ENCODE data around the gene MACF1.
"Not testable (repeated sequence)": the region's sequence is repeated elsewhere in the genome, so short reads cannot be mapped to it uniquely, and the experiment has no call there.

The MACF1 gene

DNA sequence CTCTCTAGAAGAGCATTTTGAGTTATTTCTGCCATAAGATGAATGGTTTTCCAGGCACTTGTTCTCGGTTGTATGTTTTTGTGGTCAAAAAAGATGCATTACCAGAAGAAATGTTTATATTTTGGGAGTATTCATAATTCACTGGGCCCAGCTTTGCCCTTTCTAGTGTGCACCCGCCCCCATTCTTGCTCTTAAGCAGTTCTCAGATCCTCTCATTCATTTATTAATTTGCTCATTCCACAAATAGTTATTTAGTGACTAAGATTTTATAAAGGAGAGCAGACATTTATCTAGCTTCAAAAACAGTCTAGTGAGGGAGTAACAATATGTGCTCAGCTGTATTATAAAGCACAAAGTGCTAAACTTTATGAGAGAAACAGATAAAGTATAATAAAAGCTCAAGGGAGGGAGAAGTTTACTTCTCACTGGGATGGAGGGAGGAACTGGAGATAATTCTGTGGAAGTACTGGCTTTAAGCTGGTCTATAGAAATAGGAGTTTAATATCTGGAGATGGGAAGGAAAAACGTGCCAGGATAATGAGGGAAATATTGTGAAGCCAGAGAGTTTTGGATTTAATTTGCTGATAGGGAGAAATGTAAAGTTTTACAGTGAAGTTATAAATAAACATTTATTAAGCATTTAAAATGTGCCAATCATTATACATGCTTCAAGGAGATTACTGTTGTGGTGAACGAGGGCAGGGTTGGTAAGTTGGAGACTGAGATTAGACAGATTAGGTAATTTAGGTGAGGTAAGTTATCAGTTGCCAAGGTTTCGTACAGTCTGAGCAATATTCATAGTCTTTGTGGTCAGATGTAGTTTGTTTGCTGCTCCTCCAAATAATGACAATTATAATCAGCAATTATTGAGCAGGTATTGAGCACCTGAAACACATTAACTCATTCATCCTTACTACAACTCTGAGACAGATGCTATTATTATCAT is 9.1 kb upstream of the MACF1 start:
- Histone ChIP-seq H3K27ac (ENCODE audit: insufficient read depth, low read depth, low read length, poor library complexity, severe bottlenecking) (no peak overlapping the region), H3K4me3 (ENCODE audit: insufficient read depth, low read depth, low read length) (no peak overlapping the region), H3K9me3 (ENCODE audit: control insufficient read depth, low read length) (no peaks in the 10 kb centered on the region), H3K4me1 (ENCODE audit: control insufficient read depth, insufficient read depth, low read length) (peaks cover 2% of the 10 kb centered on the region), H3K36me3 (ENCODE audit: control insufficient read depth, insufficient read depth, low read length) (no peaks in the 10 kb centered on the region), H3K27me3 (ENCODE audit: control insufficient read depth, insufficient read depth, low read length, poor library complexity, severe bottlenecking) (no peaks in the 10 kb centered on the region)
- WGBS, 2 experiments: 89 to 94% methylated on average over 4 to 5 of the region's 5 CpGs

DNA sequence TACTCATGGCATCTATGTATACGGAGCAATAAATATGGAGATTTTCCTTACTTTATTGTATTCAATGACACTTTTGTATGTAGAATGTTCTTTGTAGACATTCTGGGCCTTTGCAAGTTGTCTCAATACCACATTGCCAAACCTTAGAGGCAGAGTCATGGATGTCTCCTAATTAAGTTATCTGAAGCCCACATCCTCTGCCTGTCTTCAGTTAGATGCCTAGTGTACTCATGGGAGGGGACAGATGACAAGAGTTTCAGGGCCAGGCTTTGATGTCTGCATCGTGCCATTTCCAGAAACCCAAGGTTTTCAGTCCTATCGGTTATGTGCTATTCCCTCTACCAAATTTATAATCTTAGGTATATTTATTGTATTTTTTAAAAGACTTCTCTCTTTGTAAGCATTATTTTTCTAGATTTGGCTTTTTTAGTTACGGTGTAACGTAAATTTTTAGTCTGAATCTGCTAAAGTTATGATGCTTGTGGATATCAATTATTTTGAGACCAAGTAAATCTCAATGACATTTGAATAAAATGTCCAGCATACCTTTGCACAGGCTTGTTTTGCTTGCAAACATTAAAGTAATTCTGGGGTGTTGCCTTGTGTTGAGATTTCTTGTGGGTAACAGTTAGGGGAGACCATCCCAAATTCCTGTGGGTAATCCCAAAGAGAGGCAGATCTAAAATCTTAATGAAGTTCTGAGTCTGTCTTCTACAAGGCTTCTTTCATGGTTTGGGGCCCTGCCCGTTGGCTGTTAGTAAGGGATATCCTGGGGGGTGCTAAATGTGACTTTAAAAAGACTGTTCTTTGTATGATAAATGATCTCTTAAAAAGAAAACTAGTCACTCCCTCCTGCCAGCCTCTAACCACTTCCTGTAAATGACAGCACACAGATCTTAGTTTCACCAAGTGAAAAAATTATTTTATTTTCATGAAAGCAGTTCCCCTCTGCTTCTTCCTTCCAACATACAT is 8.0 kb upstream of the MACF1 start:
- WGBS, 2 experiments: 90% methylated on average over 4 to 5 of the region's 6 CpGs
- Histone ChIP-seq H3K27ac (ENCODE audit: insufficient read depth, low read depth, low read length, poor library complexity, severe bottlenecking) (no peak overlapping the region), H3K4me3 (ENCODE audit: insufficient read depth, low read depth, low read length) (no peak overlapping the region), H3K27me3 (ENCODE audit: control insufficient read depth, insufficient read depth, low read length, poor library complexity, severe bottlenecking) (no peaks in the 10 kb centered on the region), H3K36me3 (ENCODE audit: control insufficient read depth, insufficient read depth, low read length) (no peaks in the 10 kb centered on the region), H3K9me3 (ENCODE audit: control insufficient read depth, low read length) (no peaks in the 10 kb centered on the region), H3K4me1 (ENCODE audit: control insufficient read depth, insufficient read depth, low read length) (no peaks in the 10 kb centered on the region)

DNA sequence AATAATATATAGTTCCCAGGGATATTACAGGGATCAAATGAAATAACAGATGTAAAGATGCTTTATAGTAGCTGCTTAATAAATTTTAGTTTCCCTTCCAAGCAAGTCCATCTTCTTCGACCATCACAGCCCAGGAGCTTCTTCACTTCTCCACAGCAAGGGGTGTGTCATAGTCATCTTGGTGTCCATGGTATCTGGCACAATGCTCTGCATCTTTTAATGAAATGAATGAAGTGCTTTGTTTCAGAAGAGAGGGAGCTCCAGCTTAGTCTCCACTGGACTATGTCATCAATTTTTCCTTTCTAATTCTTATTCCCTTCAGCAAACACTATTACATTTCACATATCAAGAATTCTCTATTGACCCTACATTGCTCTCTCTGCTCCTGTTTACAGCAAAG is 4.9 kb upstream of the MACF1 start:
- WGBS, 2 experiments: 95% methylated on average over 1 of the region's 1 CpG; no CpG with 5 or more reads in 1 of the 2 experiments
- Histone ChIP-seq H3K27me3 (ENCODE audit: control insufficient read depth, insufficient read depth, low read length, poor library complexity, severe bottlenecking) (no peaks in the 10 kb centered on the region), H3K36me3 (ENCODE audit: control insufficient read depth, insufficient read depth, low read length) (no peaks in the 10 kb centered on the region), H3K9me3 (ENCODE audit: control insufficient read depth, low read length) (no peaks in the 10 kb centered on the region), H3K27ac (ENCODE audit: insufficient read depth, low read depth, low read length, poor library complexity, severe bottlenecking) (no peak overlapping the region), H3K4me3 (ENCODE audit: insufficient read depth, low read depth, low read length) (no peak overlapping the region), H3K4me1 (ENCODE audit: control insufficient read depth, insufficient read depth, low read length) (peaks cover 9% of the 10 kb centered on the region)

DNA sequence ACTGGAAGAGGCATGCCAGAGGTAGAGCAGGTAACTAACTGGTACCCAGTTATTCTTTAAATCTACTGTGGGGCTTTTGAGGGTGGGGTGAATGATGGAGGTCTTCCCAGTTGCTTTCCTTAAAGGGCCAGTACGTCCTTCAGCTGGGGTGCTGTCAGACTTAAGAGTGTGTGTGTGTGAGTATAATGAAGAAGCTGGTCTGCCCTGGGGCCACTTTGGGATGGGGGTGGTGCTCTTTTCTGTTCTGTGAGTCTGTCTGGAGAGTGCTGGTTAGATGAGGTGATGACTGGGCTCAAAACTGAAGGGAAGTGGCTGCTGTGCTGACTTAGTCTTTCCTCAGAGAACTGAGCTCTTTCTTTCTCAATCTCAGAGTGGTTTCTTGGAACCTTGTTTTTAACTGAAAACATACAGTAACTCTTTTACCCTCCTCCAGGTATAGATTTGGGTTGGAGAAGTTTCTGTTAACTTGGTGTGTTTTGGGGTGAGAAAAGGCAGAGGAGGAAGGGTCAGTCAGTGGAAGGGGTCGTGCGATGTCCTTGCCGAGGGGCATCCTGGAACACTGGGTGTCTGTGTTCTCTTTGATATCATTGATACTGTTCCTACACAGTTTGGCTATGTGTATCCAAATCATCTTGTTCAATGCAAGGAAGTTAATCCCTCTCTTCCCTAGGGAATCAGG is 746 bp downstream of the MACF1 start:
- no peaks in the 10 kb centered on the region for H3K36me3 ChIP-seq (ENCODE audit: control insufficient read depth, insufficient read depth, low read length)
- no peaks in the 10 kb centered on the region for H3K9me3 ChIP-seq (ENCODE audit: control insufficient read depth, low read length)
- no peaks in the 10 kb centered on the region for H3K27me3 ChIP-seq (ENCODE audit: control insufficient read depth, insufficient read depth, low read length, poor library complexity, severe bottlenecking)
- H3K4me3 ChIP-seq (ENCODE audit: insufficient read depth, low read depth, low read length): peak overlapping the region; percentile 2
- peak overlapping the region; percentile 85 for H3K27ac ChIP-seq (ENCODE audit: insufficient read depth, low read depth, low read length, poor library complexity, severe bottlenecking)
- peaks cover 15% of the 10 kb centered on the region for H3K4me1 ChIP-seq (ENCODE audit: control insufficient read depth, insufficient read depth, low read length)
- 75 to 78% methylated on average over 4 of the region's 4 CpGs for WGBS, 2 experiments

DNA sequence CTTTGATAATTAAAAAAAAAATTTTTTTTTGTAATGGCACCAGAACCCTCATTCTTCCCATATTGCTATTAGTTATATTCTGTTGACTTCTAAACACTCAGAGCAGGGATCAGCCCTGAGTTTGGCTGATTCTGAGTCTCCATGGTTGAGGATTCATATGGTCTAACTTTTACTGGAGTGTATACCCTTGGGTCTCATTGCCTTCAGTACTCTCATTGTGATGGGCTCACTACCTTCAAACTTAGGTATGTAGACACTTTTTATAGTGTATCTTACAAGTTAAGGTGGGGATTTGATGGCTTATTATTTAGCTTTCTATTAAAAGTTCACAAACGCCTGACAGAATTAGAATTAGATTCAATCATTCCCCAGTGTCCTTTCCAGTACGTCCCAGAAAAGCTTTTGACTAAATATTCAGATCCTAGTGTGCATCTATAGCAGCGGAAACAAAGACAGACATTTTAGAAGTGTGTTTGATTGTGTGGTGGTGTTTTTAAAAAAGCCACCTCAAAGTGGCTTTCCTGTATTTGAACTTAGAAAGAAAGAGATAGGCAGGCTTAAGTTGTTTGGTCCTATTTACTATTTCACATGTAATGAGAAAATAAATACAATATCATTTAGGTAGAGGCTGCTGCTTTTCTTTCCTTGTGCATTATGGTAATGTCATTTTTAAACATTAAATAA is 1.4 kb downstream of the MACF1 start:
- Histone ChIP-seq H3K27ac (ENCODE audit: insufficient read depth, low read depth, low read length, poor library complexity, severe bottlenecking) (peak overlapping the region; percentile 11), H3K9me3 (ENCODE audit: control insufficient read depth, low read length) (no peaks in the 10 kb centered on the region), H3K36me3 (ENCODE audit: control insufficient read depth, insufficient read depth, low read length) (no peaks in the 10 kb centered on the region), H3K4me3 (ENCODE audit: insufficient read depth, low read depth, low read length) (no peak overlapping the region), H3K27me3 (ENCODE audit: control insufficient read depth, insufficient read depth, low read length, poor library complexity, severe bottlenecking) (no peaks in the 10 kb centered on the region), H3K4me1 (ENCODE audit: control insufficient read depth, insufficient read depth, low read length) (peaks cover 15% of the 10 kb centered on the region)
- 61 to 100% methylated on average over 1 to 3 of the region's 3 CpGs for WGBS, 2 experiments

DNA sequence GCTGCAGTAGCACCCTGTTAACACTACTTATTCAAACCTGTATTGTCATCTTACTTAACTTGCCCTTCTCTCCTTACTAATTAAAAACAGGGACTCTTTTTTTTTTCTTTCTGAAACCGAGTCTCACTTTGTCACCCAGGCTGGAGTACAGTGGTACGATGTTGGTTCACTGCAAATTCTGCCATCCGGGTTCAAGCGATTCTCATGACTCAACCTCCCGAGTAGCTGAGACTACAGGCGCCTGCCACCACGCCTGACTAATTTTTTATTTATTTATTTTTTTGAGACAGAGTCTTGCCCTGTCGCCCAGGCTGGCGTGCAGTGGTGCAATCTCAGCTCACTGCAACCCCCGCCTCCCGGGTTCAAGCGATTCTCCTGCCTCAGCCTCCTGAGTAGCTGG is 3.9 kb downstream of the MACF1 start:
- H3K4me3 ChIP-seq (ENCODE audit: insufficient read depth, low read depth, low read length); H3K36me3 ChIP-seq (ENCODE audit: control insufficient read depth, insufficient read depth, low read length); H3K27me3 ChIP-seq (ENCODE audit: control insufficient read depth, insufficient read depth, low read length, poor library complexity, severe bottlenecking); H3K27ac ChIP-seq (ENCODE audit: insufficient read depth, low read depth, low read length, poor library complexity, severe bottlenecking); H3K9me3 ChIP-seq (ENCODE audit: control insufficient read depth, low read length): not testable (repeated sequence)
- peaks cover 19% of the 10 kb centered on the region for H3K4me1 ChIP-seq (ENCODE audit: control insufficient read depth, insufficient read depth, low read length)
- WGBS, 2 experiments: 93% methylated on average over 12 of the region's 12 CpGs

DNA sequence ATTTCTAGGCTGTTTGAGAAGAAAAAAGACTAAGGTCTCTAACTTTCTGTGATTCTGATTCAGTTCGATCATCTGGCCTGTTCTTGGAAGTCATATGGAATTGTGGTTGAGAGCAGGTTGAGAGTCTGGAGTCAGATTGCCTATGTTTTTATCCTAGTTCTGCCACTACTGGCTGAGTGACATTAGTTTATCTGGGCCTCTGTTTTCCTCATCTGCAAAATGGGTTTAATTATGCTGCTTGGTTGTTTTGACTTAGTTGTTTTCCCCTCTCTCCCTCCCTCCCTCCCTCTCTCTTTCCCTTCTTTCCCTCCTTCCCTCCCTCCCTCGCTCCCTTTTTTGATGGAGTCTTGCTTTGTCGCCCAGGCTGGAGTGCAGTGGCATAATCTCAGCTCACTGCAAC is 6.2 kb downstream of the MACF1 start:
- no peak overlapping the region for H3K27ac ChIP-seq (ENCODE audit: insufficient read depth, low read depth, low read length, poor library complexity, severe bottlenecking)
- WGBS, 2 experiments: 90% methylated on average over 3 of the region's 3 CpGs
- no peaks in the 10 kb centered on the region for H3K9me3 ChIP-seq (ENCODE audit: control insufficient read depth, low read length)
- no peaks in the 10 kb centered on the region for H3K27me3 ChIP-seq (ENCODE audit: control insufficient read depth, insufficient read depth, low read length, poor library complexity, severe bottlenecking)
- H3K36me3 ChIP-seq (ENCODE audit: control insufficient read depth, insufficient read depth, low read length): no peaks in the 10 kb centered on the region
- no peak overlapping the region for H3K4me3 ChIP-seq (ENCODE audit: insufficient read depth, low read depth, low read length)
- peaks cover 23% of the 10 kb centered on the region for H3K4me1 ChIP-seq (ENCODE audit: control insufficient read depth, insufficient read depth, low read length)

DNA sequence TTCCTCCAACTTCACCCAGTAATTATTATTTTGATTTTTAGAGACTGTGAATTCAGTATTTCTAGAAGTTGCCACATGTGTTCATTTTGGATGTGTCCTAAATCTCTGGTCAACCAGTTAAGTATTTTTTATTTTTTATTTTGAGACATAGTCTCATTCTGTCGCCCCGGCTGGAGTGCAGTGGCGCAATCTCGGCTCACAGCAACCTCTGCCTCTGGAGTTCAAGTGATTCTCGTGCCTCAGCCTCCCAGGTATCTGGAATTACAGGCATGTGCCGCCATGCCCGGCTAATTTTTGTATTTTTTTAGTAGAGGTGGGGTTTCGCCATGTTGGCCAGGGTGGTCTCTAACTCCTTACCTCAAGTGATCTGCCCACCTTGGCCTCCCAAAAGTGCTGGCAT is 8.0 kb downstream of the MACF1 start:
- 89 to 93% methylated on average over 8 of the region's 8 CpGs for WGBS, 2 experiments
- Histone ChIP-seq H3K4me3 (ENCODE audit: insufficient read depth, low read depth, low read length) (no peak overlapping the region), H3K27me3 (ENCODE audit: control insufficient read depth, insufficient read depth, low read length, poor library complexity, severe bottlenecking) (no peaks in the 10 kb centered on the region), H3K9me3 (ENCODE audit: control insufficient read depth, low read length) (no peaks in the 10 kb centered on the region), H3K27ac (ENCODE audit: insufficient read depth, low read depth, low read length, poor library complexity, severe bottlenecking) (no peak overlapping the region), H3K4me1 (ENCODE audit: control insufficient read depth, insufficient read depth, low read length) (peaks cover 26% of the 10 kb centered on the region), H3K36me3 (ENCODE audit: control insufficient read depth, insufficient read depth, low read length) (no peaks in the 10 kb centered on the region)

DNA sequence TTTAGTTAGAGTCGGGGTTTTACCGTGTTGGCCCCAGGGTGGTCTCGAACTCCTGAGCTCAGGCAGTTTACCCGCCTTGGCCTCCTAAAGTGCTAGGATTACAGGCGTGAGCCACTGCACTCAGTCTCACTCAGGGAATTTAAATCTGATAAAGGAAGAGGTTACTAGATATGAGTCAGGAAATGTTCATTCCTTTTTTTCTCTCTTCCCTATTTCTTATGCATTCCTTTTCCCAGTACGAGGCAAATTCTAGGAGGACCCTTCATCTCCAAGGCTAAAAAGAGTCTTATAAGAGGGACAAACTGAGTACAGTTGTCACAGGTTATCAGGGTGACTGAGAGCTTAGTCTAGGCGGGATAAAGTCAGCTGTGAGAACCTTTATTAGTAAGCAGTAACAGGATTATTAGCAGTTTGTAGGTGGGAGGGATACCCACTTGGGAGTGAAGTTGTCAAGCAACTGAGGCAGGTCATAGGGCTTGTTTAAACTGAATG is 9.1 kb downstream of the MACF1 start:
- no peaks in the 10 kb centered on the region for H3K36me3 ChIP-seq (ENCODE audit: control insufficient read depth, insufficient read depth, low read length)
- no peaks in the 10 kb centered on the region for H3K9me3 ChIP-seq (ENCODE audit: control insufficient read depth, low read length)
- 75 to 78% methylated on average over 7 of the region's 7 CpGs for WGBS, 2 experiments
- peak overlapping the region; percentile 84 for H3K27ac ChIP-seq (ENCODE audit: insufficient read depth, low read depth, low read length, poor library complexity, severe bottlenecking)
- no peak overlapping the region for H3K4me3 ChIP-seq (ENCODE audit: insufficient read depth, low read depth, low read length)
- peaks cover 26% of the 10 kb centered on the region for H3K4me1 ChIP-seq (ENCODE audit: control insufficient read depth, insufficient read depth, low read length)
- H3K27me3 ChIP-seq (ENCODE audit: control insufficient read depth, insufficient read depth, low read length, poor library complexity, severe bottlenecking): no peaks in the 10 kb centered on the region
